Gastroesophageal sphincter (tissue), 3 donors: ENCODE results near the gene NPC1.

ENCODE experiments used
- POLR2A ChIP-seq, 2 donors: fragments of 450-650 bp; IDR thresholded peaks; one replicate each; pipeline ENCODE4 v1.6.1; 2017; ENCODE audit warnings: antibody characterized with exemption in 2 of 2, mild to moderate bottlenecking in 2 of 2, moderate library complexity in 1 of 2
- TF ChIP-seq, protein P1 (sequence below), 4 experiments: fragments of 200-600 bp in 2 of 4; fragments of 450-650 bp in 2 of 4; sonication (generic) in 1 of 4; IDR thresholded peaks; one replicate each; pipeline ENCODE4 v1.5.1; 2017 to 2019; ENCODE audit warnings: antibody characterized with exemption in 4 of 4, mild to moderate bottlenecking in 2 of 4, moderate library complexity in 2 of 4

DNA sequence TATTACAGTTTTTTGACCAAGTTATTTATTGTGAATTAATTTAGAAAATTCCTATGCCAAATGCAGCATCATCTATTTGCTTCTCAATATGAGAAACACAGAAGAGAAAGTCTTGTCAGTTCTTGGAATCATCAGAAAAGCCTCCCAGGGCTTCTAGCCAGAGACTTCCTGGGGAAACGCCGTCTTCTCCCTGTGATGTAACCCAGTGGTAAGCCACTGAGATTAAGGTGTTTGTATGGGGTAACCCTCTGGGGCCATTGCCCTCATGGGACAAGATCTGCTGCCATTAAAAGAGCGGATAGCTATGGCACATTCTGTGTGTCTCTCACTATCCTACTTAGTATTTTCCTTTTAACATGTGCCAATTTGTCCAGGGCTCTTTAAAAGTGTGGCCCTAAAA lies 48.4 kb upstream of the NPC1 start:
- TF ChIP-seq, protein P1, sequence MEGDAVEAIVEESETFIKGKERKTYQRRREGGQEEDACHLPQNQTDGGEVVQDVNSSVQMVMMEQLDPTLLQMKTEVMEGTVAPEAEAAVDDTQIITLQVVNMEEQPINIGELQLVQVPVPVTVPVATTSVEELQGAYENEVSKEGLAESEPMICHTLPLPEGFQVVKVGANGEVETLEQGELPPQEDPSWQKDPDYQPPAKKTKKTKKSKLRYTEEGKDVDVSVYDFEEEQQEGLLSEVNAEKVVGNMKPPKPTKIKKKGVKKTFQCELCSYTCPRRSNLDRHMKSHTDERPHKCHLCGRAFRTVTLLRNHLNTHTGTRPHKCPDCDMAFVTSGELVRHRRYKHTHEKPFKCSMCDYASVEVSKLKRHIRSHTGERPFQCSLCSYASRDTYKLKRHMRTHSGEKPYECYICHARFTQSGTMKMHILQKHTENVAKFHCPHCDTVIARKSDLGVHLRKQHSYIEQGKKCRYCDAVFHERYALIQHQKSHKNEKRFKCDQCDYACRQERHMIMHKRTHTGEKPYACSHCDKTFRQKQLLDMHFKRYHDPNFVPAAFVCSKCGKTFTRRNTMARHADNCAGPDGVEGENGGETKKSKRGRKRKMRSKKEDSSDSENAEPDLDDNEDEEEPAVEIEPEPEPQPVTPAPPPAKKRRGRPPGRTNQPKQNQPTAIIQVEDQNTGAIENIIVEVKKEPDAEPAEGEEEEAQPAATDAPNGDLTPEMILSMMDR (IDR thresholded peaks at IDR 0.05), result no peak
- TF ChIP-seq POLR2A (IDR thresholded peaks at IDR 0.05), result no peak
